ENCODE measurements around the gene SGCD. TPM values are rescaled to one million over a fixed set of nuclear protein-coding genes. Genes with fewer than 3 reads are reported as not detected.

The SGCD gene
- total RNA-seq, 2 experiments from 2014 or later = not detected

DNA sequence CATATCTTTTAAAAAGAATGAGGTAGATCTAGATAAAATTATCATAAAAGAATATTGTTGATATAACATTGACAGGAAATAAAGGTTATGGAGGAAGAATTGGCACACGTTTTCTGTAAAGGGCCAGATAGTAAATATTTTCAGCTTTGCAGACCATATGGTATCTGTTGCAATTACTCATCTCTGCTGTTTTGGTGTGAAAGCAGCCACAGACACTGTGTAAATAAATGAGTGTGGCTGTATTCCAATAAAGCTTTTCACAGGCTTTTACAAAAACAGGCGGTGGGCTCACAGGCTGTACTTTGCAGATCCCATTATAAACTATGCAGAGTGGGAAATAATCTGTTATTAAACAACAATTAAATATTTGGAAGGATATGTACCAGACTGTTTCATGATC, 87.4 kb downstream of the SGCD start:
- POLR2A ChIA-PET = no interaction called here
- intact Hi-C loops (cut with DNase I, micrococcal nuclease) = no loop called here

DNA sequence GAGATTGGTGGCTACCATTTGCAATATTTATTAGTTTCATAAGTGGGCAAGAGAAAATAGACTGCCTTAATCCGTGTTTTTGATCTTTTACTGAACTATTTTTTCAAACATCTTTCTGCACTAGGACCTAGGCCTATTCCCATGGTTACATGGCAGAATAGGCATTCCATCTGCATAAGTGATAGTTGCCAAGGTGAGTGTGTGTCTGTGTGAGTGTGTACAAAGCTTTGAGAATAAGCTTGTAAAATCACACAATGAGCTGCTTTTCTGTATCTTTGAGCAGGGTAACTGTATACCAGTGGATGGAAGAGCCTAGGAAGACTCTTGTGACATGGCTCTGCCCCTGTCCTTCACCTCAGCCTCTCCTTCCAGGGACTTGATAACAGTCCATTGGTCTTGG, 92.7 kb downstream of the SGCD start:
- H3K4me3 Mint-ChIP-seq = no peak overlapping the region
- TF ChIP-seq, protein P1, sequence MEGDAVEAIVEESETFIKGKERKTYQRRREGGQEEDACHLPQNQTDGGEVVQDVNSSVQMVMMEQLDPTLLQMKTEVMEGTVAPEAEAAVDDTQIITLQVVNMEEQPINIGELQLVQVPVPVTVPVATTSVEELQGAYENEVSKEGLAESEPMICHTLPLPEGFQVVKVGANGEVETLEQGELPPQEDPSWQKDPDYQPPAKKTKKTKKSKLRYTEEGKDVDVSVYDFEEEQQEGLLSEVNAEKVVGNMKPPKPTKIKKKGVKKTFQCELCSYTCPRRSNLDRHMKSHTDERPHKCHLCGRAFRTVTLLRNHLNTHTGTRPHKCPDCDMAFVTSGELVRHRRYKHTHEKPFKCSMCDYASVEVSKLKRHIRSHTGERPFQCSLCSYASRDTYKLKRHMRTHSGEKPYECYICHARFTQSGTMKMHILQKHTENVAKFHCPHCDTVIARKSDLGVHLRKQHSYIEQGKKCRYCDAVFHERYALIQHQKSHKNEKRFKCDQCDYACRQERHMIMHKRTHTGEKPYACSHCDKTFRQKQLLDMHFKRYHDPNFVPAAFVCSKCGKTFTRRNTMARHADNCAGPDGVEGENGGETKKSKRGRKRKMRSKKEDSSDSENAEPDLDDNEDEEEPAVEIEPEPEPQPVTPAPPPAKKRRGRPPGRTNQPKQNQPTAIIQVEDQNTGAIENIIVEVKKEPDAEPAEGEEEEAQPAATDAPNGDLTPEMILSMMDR (IDR thresholded peaks at IDR 0.05) = no peak
- no peaks in the 10 kb centered on the region for H3K9me3 Mint-ChIP-seq
- Histone ChIP-seq H3K4me3 (ENCODE audit: low read length) (no peak overlapping the region), H3K36me3 (ENCODE audit: insufficient read depth, low read length) (no peaks in the 10 kb centered on the region), H3K9me3 (ENCODE audit: control insufficient read depth in 1 of 2, insufficient read depth in 1 of 2, low read length in 2 of 2) (no peaks in the 10 kb centered on the region), H3K4me1 (ENCODE audit: insufficient read depth, low read length) (no peaks in the 10 kb centered on the region), H3K27me3 (ENCODE audit: control insufficient read depth in 1 of 2, insufficient read depth in 2 of 2, low read length in 2 of 2) (no peaks in the 10 kb centered on the region), H3K27ac (ENCODE audit: low read depth in 1 of 2, low read length in 2 of 2) (no peak overlapping the region)
- intact Hi-C loops (cut with DNase I, micrococcal nuclease) = no loop called here
- POLR2A ChIA-PET = no interaction called here
- H3K27ac Mint-ChIP-seq = no peak overlapping the region
- CTCF ChIA-PET = no interaction called here
- peaks cover 10% of the 10 kb centered on the region for H3K27me3 Mint-ChIP-seq
- no peaks in the 10 kb centered on the region for H3K4me1 Mint-ChIP-seq (ENCODE audit: low read depth)
- DNase-seq = no peak
- no peaks in the 10 kb centered on the region for H3K36me3 Mint-ChIP-seq (ENCODE audit: low read depth)
- no peak for ATAC-seq (ENCODE audit: poor library complexity)

More for the DNA sequence above, 87.4 kb downstream of the SGCD start:
- Histone ChIP-seq H3K4me1 (ENCODE audit: insufficient read depth, low read length) (no peaks in the 10 kb centered on the region), H3K36me3 (ENCODE audit: insufficient read depth, low read length) (no peaks in the 10 kb centered on the region), H3K9me3 (ENCODE audit: control insufficient read depth in 1 of 2, insufficient read depth in 1 of 2, low read length in 2 of 2) (no peaks in the 10 kb centered on the region), H3K27ac (ENCODE audit: low read depth in 1 of 2, low read length in 2 of 2) (no peak overlapping the region), H3K4me3 (ENCODE audit: low read length) (no peak overlapping the region), H3K27me3 (ENCODE audit: control insufficient read depth in 1 of 2, insufficient read depth in 2 of 2, low read length in 2 of 2) (peaks cover 0 to 6% of the 10 kb centered on the region in 2 experiments)
- Mint-ChIP-seq H3K4me3 (no peak overlapping the region), H3K27ac (no peak overlapping the region), H3K36me3 (ENCODE audit: low read depth) (no peaks in the 10 kb centered on the region), H3K27me3 (peaks cover 6% of the 10 kb centered on the region), H3K4me1 (ENCODE audit: low read depth) (no peaks in the 10 kb centered on the region), H3K9me3 (no peaks in the 10 kb centered on the region)
- CTCF ChIA-PET = no interaction called here
- TF ChIP-seq, protein P1 (IDR thresholded peaks at IDR 0.05) = no peak
- ATAC-seq (ENCODE audit: poor library complexity) (no peak), DNase-seq (no peak)

GRCh38 chr5:156420665-156421064, 93.7 kb downstream of the SGCD start:
- no peak overlapping the region for H3K4me3 Mint-ChIP-seq
- H3K4me1 Mint-ChIP-seq (ENCODE audit: low read depth) = no peaks in the 10 kb centered on the region
- ChIA-PET CTCF (no interaction called here), POLR2A (no interaction called here)
- DNase-seq = no peak
- Histone ChIP-seq H3K36me3 (ENCODE audit: insufficient read depth, low read length) (no peaks in the 10 kb centered on the region), H3K4me1 (ENCODE audit: insufficient read depth, low read length) (no peaks in the 10 kb centered on the region), H3K4me3 (ENCODE audit: low read length) (no peak overlapping the region), H3K9me3 (ENCODE audit: control insufficient read depth in 1 of 2, insufficient read depth in 1 of 2, low read length in 2 of 2) (no peaks in the 10 kb centered on the region), H3K27me3 (ENCODE audit: control insufficient read depth in 1 of 2, insufficient read depth in 2 of 2, low read length in 2 of 2) (no peaks in the 10 kb centered on the region), H3K27ac (ENCODE audit: low read depth in 1 of 2, low read length in 2 of 2) (no peak overlapping the region)
- H3K27ac Mint-ChIP-seq = no peak overlapping the region
- ATAC-seq (ENCODE audit: poor library complexity) = no peak
- H3K9me3 Mint-ChIP-seq = no peaks in the 10 kb centered on the region
- no peaks in the 10 kb centered on the region for H3K36me3 Mint-ChIP-seq (ENCODE audit: low read depth)
- TF ChIP-seq, protein P1 (IDR thresholded peaks at IDR 0.05) = no peak
- peaks cover 10% of the 10 kb centered on the region for H3K27me3 Mint-ChIP-seq
- intact Hi-C loops (cut with DNase I, micrococcal nuclease) = no loop called here

All from CD4-positive, alpha-beta T cell (primary cell).